ENCODE data around the gene CYB5A. TPM values are rescaled to one million over a fixed set of nuclear protein-coding genes. Genes with fewer than 3 reads are reported as not detected.
A peak's percentile ranks its signal among the peaks of the same experiment; 100 is the strongest.

The CYB5A gene
- total and polyA plus RNA-seq, 3 experiments from 2014 or later = 70.3 to 87.8 (median 77.7) TPM

- CTCF ChIA-PET = no interaction called here
- peak overlapping the region in 3 of 8 donors; percentile 24 to 57 (median 25) for H3K27ac Mint-ChIP-seq
Observed at GRCh38 chr18:74248595-74248994, 43.2 kb downstream of the CYB5A start.

GRCh38 chr18:74248189-74248588 lies 43.6 kb downstream of the CYB5A start:
- peaks cover 0 to under 1% of the 10 kb centered on the region in 2 donors for H3K27me3 Mint-ChIP-seq
- DNase-seq = no peak
- no peaks in the 10 kb centered on the region for H3K4me1 ChIP-seq (ENCODE audit: insufficient read depth, low read length)
- H3K4me3 ChIP-seq (ENCODE audit: low read length) = no peak overlapping the region
- no peaks in the 10 kb centered on the region for H3K9me3 Mint-ChIP-seq
- peaks cover 0 to 17% (median 3%) of the 10 kb centered on the region in 3 donors for H3K36me3 Mint-ChIP-seq
- no peaks in the 10 kb centered on the region for H3K27me3 ChIP-seq (ENCODE audit: insufficient read depth, low read length, poor library complexity, severe bottlenecking)
- H3K4me1 Mint-ChIP-seq = peaks cover 0 to 3% (median 0%) of the 10 kb centered on the region in 3 donors
- H3K9me3 ChIP-seq (ENCODE audit: low read length) = no peaks in the 10 kb centered on the region
- H3K27ac ChIP-seq (ENCODE audit: low read depth, low read length) = no peak overlapping the region
- H3K27ac Mint-ChIP-seq = peak overlapping the region in 2 of 8 donors; percentile 24 to 57
- H3K36me3 ChIP-seq (ENCODE audit: insufficient read depth, low read length) = no peaks in the 10 kb centered on the region
- ChIA-PET POLR2A (no interaction called here), CTCF (no interaction called here)
- no peak overlapping the region for H3K4me3 Mint-ChIP-seq

More at GRCh38 chr18:74248595-74248994, 43.2 kb downstream of the CYB5A start:
- H3K27me3 Mint-ChIP-seq = no peaks in the 10 kb centered on the region
- POLR2A ChIA-PET = no interaction called here
- Histone ChIP-seq H3K4me1 (ENCODE audit: insufficient read depth, low read length) (no peaks in the 10 kb centered on the region), H3K27me3 (ENCODE audit: insufficient read depth, low read length, poor library complexity, severe bottlenecking) (no peaks in the 10 kb centered on the region), H3K27ac (ENCODE audit: low read depth, low read length) (no peak overlapping the region), H3K4me3 (ENCODE audit: low read length) (no peak overlapping the region), H3K9me3 (ENCODE audit: low read length) (no peaks in the 10 kb centered on the region), H3K36me3 (ENCODE audit: insufficient read depth, low read length) (no peaks in the 10 kb centered on the region)
- no peaks in the 10 kb centered on the region for H3K9me3 Mint-ChIP-seq
- H3K4me1 Mint-ChIP-seq = peaks cover 0 to 3% (median 0%) of the 10 kb centered on the region in 3 donors
- peaks cover 0 to 21% (median 3%) of the 10 kb centered on the region in 3 donors for H3K36me3 Mint-ChIP-seq
- no peak for DNase-seq
- no peak overlapping the region for H3K4me3 Mint-ChIP-seq

DNA sequence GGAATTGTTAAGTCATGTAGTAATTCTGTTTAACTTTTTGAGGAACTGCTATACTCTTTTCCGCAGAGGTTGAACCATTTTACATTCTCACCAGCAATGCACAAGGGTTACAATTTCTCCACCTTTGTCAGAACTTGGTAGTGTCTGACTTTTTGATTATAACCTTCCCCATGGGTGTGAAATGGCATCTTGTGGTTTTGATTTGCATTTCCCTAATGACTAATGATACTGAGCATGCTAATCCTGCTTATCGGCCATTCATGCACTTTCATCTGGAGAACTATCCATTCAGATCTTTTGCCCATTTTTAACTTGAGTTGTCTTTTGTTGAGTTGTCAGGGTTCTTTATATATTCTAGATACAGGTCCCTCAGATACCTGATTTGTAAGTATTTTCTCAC lies 47.2 kb downstream of the CYB5A start:
- Histone ChIP-seq H3K27ac (ENCODE audit: low read depth, low read length) (no peak overlapping the region), H3K27me3 (ENCODE audit: insufficient read depth, low read length, poor library complexity, severe bottlenecking) (no peaks in the 10 kb centered on the region), H3K9me3 (ENCODE audit: low read length) (no peaks in the 10 kb centered on the region), H3K4me1 (ENCODE audit: insufficient read depth, low read length) (no peaks in the 10 kb centered on the region), H3K36me3 (ENCODE audit: insufficient read depth, low read length) (no peaks in the 10 kb centered on the region), H3K4me3 (ENCODE audit: low read length) (no peak overlapping the region)
- H3K36me3 Mint-ChIP-seq = no peaks in the 10 kb centered on the region
- no peak overlapping the region for H3K27ac Mint-ChIP-seq
- no peak for DNase-seq
- H3K4me3 Mint-ChIP-seq = no peak overlapping the region
- H3K9me3 Mint-ChIP-seq = no peaks in the 10 kb centered on the region
- H3K4me1 Mint-ChIP-seq = peaks cover 0 to 3% (median 0%) of the 10 kb centered on the region in 3 donors
- POLR2A ChIA-PET = no interaction called here
- peaks cover 0 to 13% of the 10 kb centered on the region in 2 donors for H3K27me3 Mint-ChIP-seq
- CTCF ChIA-PET = no interaction called here

DNA sequence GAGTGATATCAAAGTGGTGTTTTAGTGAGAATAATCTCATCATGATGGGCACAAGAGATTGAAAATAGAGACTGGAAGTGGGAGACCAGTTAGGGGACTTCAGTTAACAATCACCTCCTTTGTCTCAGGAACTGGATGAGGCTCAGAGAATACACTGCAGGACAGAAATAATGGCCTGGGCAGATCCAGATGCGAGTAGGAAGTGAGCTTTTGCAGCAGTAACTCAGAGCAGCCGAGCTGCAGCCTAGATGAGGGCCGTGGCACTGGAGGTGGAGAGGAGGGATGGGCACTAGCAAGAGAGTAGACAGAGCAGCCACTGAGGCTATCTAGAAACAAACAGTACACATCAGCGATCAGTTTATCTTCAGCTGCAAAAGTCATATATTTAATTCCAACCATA lies 48.6 kb downstream of the CYB5A start:
- H3K9me3 ChIP-seq (ENCODE audit: low read length) = no peaks in the 10 kb centered on the region

GRCh38 chr18:74242438-74243096 lies 49.2 kb downstream of the CYB5A start:
- H3K9me3 Mint-ChIP-seq = no peaks in the 10 kb centered on the region
- no peak overlapping the region for H3K4me3 Mint-ChIP-seq
- H3K36me3 ChIP-seq (ENCODE audit: insufficient read depth, low read length) = no peaks in the 10 kb centered on the region
- H3K27ac Mint-ChIP-seq = peak overlapping the region in 1 of 8 donors; percentile 55
- no peaks in the 10 kb centered on the region for H3K27me3 ChIP-seq (ENCODE audit: insufficient read depth, low read length, poor library complexity, severe bottlenecking)
- DNase-seq = no peak
- H3K36me3 Mint-ChIP-seq = no peaks in the 10 kb centered on the region
- H3K27ac ChIP-seq (ENCODE audit: low read depth, low read length) = peak overlapping the region; percentile 35
- H3K4me3 ChIP-seq (ENCODE audit: low read length) = no peak overlapping the region
- no peaks in the 10 kb centered on the region for H3K4me1 ChIP-seq (ENCODE audit: insufficient read depth, low read length)
- H3K9me3 ChIP-seq (ENCODE audit: low read length) = no peaks in the 10 kb centered on the region
- CTCF ChIA-PET = interaction anchor here (1.1 kb wide), 1 partner anchor 10 kb away, joined by 3 read pairs; no protein-coding TSS in a partner anchor
- peaks cover 6 to 27% of the 10 kb centered on the region in 2 donors for H3K27me3 Mint-ChIP-seq
- POLR2A ChIA-PET = no interaction called here
- H3K4me1 Mint-ChIP-seq = no peaks in the 10 kb centered on the region

More for the DNA sequence above, 48.6 kb downstream of the CYB5A start:
- Histone ChIP-seq H3K4me1 (ENCODE audit: insufficient read depth, low read length) (no peaks in the 10 kb centered on the region), H3K4me3 (ENCODE audit: low read length) (no peak overlapping the region), H3K27ac (ENCODE audit: low read depth, low read length) (peak overlapping the region; percentile 35), H3K27me3 (ENCODE audit: insufficient read depth, low read length, poor library complexity, severe bottlenecking) (no peaks in the 10 kb centered on the region), H3K36me3 (ENCODE audit: insufficient read depth, low read length) (no peaks in the 10 kb centered on the region)
- peaks cover 0 to under 1% (median 0%) of the 10 kb centered on the region in 3 donors for H3K4me1 Mint-ChIP-seq
- H3K9me3 Mint-ChIP-seq = no peaks in the 10 kb centered on the region
- CTCF ChIA-PET = no interaction called here
- peaks cover 3 to 23% of the 10 kb centered on the region in 2 donors for H3K27me3 Mint-ChIP-seq
- DNase-seq = no peak
- POLR2A ChIA-PET = interaction anchor here (0.7 kb wide), 1 partner anchor 357 kb away, joined by 5 read pairs; no protein-coding TSS in a partner anchor
- H3K4me3 Mint-ChIP-seq = no peak overlapping the region
- no peaks in the 10 kb centered on the region for H3K36me3 Mint-ChIP-seq
- no peak overlapping the region for H3K27ac Mint-ChIP-seq

GRCh38 chr18:74241970-74242369 lies 49.8 kb downstream of the CYB5A start:
- Histone ChIP-seq H3K27me3 (ENCODE audit: insufficient read depth, low read length, poor library complexity, severe bottlenecking) (no peaks in the 10 kb centered on the region), H3K4me3 (ENCODE audit: low read length) (no peak overlapping the region), H3K36me3 (ENCODE audit: insufficient read depth, low read length) (no peaks in the 10 kb centered on the region), H3K9me3 (ENCODE audit: low read length) (no peaks in the 10 kb centered on the region), H3K4me1 (ENCODE audit: insufficient read depth, low read length) (no peaks in the 10 kb centered on the region), H3K27ac (ENCODE audit: low read depth, low read length) (peak overlapping the region; percentile 35)
- CTCF ChIA-PET = interaction anchor here (1.1 kb wide), 1 partner anchor 9 kb away, joined by 3 read pairs; no protein-coding TSS in a partner anchor
- no peak overlapping the region for H3K27ac Mint-ChIP-seq
- H3K4me1 Mint-ChIP-seq = no peaks in the 10 kb centered on the region
- H3K27me3 Mint-ChIP-seq = peaks cover 11 to 33% of the 10 kb centered on the region in 2 donors
- no peak overlapping the region for H3K4me3 Mint-ChIP-seq
- no peaks in the 10 kb centered on the region for H3K9me3 Mint-ChIP-seq
- H3K36me3 Mint-ChIP-seq = no peaks in the 10 kb centered on the region
- POLR2A ChIA-PET = interaction anchor here (0.6 kb wide), 1 partner anchor 92 kb away, joined by 3 read pairs; no protein-coding TSS in a partner anchor
- DNase-seq = no peak

DNA sequence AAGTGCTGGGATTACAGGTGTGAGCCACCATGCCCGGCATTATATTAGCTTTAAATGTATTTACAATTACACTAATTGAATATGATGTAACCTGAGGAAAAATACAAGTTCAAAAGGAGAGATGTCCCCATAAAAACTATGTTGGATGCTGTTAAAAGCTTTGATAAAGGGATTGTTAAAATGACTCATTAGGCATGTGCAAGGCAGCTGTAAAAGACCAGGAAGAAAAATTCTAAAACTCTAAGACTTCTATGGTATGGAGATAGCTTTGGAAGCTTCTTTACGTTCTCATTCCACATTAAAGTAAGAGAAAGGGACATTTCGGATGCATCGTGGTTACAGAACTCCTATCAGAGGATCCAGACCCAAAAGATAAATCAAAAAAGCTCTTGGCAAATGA lies 50.3 kb downstream of the CYB5A start:
- CTCF ChIA-PET = interaction anchor here (1.1 kb wide), 1 partner anchor 8 kb away, joined by 3 read pairs; no protein-coding TSS in a partner anchor
- Mint-ChIP-seq H3K4me1 (no peaks in the 10 kb centered on the region), H3K9me3 (no peaks in the 10 kb centered on the region), H3K4me3 (no peak overlapping the region), H3K27me3 (peaks cover 12 to 36% of the 10 kb centered on the region in 2 donors), H3K27ac (no peak overlapping the region), H3K36me3 (no peaks in the 10 kb centered on the region)
- Histone ChIP-seq H3K9me3 (ENCODE audit: low read length) (no peaks in the 10 kb centered on the region), H3K4me1 (ENCODE audit: insufficient read depth, low read length) (no peaks in the 10 kb centered on the region), H3K36me3 (ENCODE audit: insufficient read depth, low read length) (no peaks in the 10 kb centered on the region), H3K27me3 (ENCODE audit: insufficient read depth, low read length, poor library complexity, severe bottlenecking) (no peaks in the 10 kb centered on the region), H3K27ac (ENCODE audit: low read depth, low read length) (no peak overlapping the region), H3K4me3 (ENCODE audit: low read length) (no peak overlapping the region)
- POLR2A ChIA-PET = interaction anchor here (0.6 kb wide), 1 partner anchor 91 kb away, joined by 3 read pairs; no protein-coding TSS in a partner anchor
- no peak for DNase-seq

- H3K36me3 ChIP-seq (ENCODE audit: insufficient read depth, low read length) = no peaks in the 10 kb centered on the region
- ChIA-PET CTCF (no interaction called here), POLR2A (no interaction called here)
- Mint-ChIP-seq H3K4me3 (no peak overlapping the region), H3K36me3 (no peaks in the 10 kb centered on the region), H3K9me3 (no peaks in the 10 kb centered on the region), H3K4me1 (no peaks in the 10 kb centered on the region), H3K27me3 (peaks cover 12 to 36% of the 10 kb centered on the region in 2 donors), H3K27ac (no peak overlapping the region)
- H3K4me3 ChIP-seq (ENCODE audit: low read length) = no peak overlapping the region
- H3K9me3 ChIP-seq (ENCODE audit: low read length) = no peaks in the 10 kb centered on the region
- H3K27me3 ChIP-seq (ENCODE audit: insufficient read depth, low read length, poor library complexity, severe bottlenecking) = no peaks in the 10 kb centered on the region
- DNase-seq = no peak
- no peak overlapping the region for H3K27ac ChIP-seq (ENCODE audit: low read depth, low read length)
- no peaks in the 10 kb centered on the region for H3K4me1 ChIP-seq (ENCODE audit: insufficient read depth, low read length)
Observed at GRCh38 chr18:74239567-74239966, 52.2 kb downstream of the CYB5A start.

Measured in CD8-positive, alpha-beta memory T cell (primary cell).